GM18519 (cell line): Measurements from ENCODE around the gene TMCO4.

Source experiments
- ATAC-seq: cut with Tn5 transposase; IDR thresholded peaks from one replicate; pipeline ENCODE4 v1.9.1; 2021; ENCODE audit warnings: mild to moderate bottlenecking, moderate library complexity; ENCODE audit not compliant: unreplicated experiment, low FRiP score

TMCO4 gene

DNA sequence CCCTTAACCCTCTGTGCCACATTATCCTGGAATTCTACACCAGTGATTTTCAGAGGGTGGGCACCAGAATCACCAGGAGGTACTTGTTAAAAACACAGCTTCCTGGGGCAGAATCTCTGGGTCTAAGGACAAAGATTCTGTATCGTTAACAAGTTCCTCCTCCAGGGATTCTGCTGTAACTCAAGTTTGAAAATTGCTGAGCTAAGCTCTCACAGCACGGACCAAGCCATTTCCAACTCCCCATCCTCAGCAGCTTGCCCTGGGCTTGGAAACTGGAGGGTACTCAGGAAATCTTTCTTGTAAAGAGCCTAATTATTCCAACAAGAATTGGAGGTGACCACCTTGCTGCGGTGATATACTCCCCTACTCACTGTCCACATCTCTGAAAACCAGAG lies 48.8 kb downstream of the TMCO4 start:
- no peak for ATAC-seq

DNA sequence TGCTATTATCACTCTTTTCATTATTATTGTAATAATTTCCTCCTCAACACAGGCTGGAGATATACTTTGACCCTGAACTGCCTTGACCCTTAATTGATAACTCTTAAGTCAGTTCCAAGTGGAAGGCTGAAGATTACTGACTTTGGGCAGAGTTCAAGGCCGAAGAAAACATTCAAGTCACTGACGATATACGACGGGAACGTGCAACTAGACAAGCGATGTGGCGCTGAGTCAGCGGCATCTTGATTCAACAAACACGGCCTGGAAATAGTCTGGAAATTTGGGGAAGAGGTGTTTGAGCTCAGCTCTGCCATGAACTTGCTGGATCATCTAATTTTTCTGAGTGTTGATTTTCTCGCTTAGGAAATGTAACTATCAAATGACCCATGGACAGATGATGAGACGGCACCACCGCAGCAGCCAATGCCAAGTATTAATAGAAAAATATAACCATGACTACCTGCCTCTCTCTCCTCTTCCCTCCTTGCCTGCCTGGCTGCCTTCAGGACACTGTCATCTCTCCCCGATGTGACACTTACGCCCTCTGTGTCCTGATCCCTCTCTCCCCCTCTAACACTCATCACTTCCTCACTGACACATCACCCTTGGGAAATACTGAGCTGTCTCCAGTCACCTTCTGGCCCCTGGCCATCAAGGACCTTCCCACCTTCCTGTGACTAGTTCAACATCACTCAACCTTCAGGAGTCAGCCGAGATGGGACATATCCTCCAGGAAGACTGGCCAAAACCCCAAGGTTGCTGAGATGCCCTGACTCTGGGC lies 49.4 kb downstream of the TMCO4 start:
- ATAC-seq: no peak

DNA sequence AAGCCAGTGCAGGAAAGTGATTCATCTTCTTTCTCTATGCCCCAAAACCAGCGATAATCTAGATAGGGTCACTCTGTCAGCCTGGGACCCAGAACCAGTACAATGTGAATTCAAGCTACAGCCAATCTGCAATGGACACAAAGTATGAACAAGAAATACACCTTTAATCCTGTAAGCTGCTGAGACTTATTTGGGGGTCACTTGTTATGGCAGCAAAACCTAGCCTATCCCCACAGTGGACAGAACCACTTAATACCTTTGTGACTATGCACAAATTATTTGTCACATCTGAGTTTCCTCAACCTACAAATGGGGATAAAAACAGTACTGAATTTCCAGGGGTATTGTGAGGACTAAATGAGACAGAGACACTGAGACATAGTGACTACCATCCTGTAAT lies 50.0 kb downstream of the TMCO4 start:
- ATAC-seq: no peak

DNA sequence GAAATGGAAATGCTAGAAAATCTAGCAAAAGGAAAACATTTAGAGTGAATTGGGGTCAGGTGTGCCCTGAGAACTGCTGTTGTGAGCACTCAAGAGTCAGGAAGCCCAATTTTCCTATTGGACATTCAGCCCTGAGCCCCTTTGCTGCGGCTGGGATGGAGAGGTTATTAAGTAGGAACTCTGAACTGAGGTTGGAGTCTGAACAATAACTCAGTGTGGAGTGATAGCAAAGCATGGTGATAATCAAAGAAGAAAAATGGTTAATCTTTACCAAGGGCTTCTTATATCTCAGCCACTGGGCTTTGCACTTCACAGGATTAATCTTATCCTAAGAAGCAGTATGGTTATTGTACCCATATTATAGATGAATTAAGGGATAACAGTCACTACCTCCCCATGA lies 52.0 kb downstream of the TMCO4 start:
- ATAC-seq: no peak

DNA sequence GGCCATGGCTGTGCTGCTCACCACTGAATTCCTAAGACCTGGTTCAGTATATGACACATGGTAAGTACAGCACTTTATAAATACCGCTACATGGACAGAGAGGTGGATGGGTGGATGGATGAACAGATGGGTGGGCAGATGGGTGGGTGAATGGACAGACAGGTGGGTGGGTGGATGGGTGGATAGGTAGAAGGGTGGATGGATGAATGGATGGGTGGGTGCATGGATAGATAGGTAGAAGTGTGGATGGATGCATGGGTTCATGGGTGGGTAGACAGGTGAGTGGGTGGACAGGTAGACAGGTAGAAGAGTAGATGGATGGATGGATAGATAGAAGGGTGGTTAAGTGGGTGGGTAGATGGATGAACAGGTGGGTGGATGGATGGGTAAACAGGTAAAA lies 54.8 kb downstream of the TMCO4 start:
- no peak for ATAC-seq

DNA sequence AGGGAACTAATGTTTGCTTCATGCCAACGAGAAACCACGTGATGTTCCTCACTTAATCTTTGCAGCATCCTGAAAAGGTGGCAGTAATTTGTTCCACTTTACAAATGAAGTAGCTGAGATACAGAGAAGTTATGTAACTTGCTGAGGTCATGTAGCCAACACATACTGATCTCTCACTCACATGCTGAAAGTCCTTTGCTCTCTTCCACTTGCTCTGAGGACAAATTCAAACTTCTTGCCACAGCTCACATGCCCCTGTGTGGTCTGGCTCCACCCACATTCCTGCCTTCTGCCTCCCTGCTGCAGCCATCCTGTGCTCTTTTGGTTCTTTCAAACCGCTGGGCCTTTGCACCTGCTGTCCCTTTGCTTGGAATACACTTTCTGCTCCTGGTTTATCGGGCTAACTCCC lies 55.4 kb downstream of the TMCO4 start:
- no peak for ATAC-seq

DNA sequence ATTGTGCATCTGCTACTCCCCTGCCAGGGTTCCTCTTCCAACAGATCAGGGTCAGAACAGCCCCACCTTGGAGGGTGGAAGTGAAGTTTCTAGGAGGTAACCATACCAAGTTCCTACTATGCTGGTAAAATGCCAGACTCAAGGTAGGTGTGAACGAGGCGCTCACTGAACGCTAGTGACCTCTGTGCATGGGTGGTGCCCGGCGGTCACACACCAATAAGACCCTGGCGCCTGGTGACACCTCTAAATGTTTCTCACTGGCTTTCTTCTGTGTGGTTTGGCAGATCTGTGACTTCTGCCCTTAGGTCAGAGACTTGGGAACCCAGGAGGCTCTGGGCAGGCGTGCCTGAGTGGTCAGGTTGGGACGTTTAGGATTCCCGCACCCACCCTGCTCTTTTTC lies 55.9 kb downstream of the TMCO4 start:
- ATAC-seq: no peak

DNA sequence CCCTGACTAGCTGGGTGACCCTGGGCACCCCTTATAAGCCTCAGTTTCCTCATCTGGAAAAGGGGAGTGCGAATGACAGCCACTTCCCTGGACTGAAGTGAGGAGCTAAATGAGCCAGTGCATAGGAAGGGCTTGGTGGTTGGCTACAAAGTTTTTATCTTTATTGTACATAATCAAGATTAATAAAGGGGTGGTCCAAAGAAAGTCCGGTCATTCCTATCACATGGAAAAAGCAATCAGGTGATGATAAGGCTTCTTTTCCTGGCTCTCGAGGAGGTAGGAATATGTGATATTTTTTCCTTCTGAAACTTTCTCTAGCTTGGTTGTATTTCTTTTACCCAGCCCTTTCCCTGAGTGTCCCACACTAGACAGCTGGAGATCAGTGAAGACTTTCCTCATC lies 56.5 kb downstream of the TMCO4 start:
- no peak for ATAC-seq

DNA sequence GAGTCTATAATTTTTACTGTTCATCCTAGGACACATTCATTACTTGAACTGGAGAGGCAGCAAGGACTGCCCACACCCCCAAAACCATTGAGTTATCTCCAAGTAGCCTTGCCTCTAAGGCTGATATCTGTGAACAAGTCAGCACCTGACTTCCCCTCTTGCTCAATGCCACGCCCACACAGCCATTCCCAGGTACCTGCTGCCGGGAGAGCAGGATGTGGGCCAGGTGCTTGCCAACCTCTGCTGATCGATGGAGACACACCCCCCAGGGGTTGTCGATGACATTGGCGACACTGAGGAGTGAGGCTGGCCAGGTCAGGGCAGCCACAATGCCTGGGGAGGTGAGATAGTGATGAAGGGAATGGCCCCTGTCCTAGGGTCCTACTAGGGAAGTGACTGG lies 60.1 kb downstream of the TMCO4 start:
- ATAC-seq: no peak

DNA sequence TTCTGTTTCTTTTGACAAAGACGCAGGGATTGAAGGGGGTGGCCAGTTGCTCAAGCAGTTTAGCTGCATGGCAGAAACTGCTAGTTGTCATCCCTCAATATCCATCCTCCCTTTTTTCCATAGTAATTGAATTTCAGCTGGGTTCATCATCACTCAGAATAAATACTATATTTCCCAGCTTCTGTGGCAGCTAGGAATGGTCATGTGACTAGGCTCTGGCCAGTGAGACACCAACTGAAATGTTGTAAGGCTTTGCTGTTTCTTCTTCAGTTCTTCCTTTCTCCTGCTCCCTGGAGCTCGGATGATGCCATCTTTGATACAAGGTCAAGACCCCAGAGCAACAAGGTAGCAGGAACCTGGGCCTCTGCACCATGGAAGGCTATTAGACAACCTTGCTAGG lies 61.0 kb downstream of the TMCO4 start:
- ATAC-seq: no peak

DNA sequence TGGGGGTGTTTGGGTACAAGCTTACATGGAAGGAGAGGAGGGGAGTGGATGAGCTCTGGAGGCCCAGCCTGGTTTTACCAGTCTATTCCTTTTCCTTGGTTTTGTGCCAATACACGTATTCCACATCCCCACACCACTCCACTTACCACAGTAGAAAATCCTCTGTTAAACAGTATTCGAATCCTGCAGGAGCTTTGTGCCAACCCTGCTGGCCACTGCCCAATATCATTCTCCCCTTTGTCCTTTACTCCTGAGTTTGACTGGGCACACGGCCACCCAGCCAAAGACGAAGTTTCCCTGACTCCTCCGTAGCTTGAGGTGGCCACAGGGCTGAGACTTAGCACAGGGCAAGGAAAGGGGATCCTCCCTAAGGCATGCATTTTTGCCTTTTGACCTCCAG lies 61.6 kb downstream of the TMCO4 start:
- ATAC-seq: no peak

DNA sequence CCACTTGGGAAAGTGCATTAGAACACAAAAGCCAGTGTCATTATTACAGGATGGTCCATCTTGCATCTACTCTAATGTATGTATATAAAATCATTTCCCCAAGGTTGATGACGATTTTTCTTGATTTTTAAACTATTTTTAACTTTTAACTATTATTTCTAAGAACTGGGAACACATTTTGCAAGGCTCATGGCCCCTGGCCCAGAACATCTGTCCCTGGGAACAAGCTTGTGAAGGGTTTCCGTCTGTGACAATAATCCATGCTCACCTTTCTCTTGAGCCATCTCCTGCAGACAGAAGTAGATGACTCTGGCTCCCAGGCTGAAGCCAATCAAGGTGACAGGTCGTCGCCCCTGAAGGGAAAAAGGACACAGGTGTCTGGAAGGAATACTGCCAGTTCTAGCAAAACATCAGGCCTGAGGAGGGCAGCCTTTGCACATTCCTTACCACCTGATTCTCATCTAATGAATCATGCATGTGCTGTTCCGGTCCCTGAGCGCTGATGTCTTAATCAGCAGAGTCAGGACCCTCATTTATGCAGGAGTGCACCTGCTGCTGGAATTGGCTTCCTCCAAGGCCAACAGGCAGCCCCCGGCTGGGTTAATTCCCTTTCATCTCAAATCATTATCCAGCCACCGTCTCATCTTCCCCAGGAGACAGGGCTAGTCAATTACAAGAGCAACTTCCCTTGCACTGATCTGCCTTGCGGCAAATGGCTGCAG lies 62.5 kb downstream of the TMCO4 start:
- no peak for ATAC-seq

DNA sequence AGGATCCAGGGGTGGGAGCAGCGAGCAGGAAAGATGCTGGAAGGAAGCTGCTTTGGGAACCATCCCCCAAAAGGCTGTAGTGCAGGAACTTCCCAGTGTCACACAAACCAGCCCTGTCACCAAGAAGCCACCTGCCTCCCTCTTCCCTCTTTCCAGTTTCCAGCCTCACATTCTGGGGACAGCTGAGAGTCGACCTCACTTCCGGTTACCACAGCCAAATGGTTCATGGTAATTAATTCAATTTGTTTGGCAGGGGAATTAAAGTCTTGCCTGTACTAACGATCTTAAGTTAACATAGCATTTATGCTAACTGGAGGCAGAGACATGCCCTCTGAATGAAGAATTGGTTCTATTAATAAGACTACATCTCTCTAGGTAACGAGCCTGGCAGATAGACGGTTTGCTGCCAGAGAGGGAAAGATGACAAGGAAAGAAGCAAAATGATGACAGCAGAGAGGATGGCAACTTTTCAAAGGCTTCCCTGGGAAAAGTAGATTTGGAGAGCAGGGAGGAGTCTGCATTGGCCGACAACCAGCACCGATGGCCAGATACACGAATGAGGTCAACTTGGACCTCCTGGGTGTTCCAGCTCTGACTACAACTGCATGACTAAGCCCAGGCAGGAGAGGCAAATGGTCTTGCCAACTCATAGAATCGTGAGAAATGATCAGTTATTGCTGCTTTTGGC lies 64.1 kb downstream of the TMCO4 start:
- ATAC-seq: no peak

DNA sequence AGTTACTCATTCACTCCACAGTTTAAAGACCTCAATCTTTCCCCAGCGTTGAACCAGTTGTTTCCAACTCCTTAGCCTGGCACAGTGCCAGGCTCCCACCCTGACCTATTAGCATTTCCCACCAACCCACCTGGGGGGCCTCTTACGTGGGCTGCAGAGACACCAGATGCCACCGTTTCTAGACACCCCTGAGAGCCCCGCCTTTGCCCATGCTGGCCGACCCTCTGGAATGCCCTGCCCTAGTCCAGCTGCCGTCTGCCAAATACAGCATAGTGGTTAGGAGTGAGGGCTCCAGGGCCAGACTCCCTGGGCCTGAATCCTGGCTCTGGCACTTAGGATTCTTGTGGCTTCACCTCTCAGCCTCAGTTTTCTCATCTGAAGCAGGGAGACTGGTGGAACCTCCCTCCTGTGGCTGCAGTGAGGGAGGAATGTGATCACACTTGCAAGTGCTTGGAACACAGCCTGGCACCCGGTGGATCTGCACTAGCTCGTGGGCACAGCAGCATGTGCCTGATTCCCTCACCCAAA lies 65.2 kb downstream of the TMCO4 start:
- ATAC-seq: no peak

DNA sequence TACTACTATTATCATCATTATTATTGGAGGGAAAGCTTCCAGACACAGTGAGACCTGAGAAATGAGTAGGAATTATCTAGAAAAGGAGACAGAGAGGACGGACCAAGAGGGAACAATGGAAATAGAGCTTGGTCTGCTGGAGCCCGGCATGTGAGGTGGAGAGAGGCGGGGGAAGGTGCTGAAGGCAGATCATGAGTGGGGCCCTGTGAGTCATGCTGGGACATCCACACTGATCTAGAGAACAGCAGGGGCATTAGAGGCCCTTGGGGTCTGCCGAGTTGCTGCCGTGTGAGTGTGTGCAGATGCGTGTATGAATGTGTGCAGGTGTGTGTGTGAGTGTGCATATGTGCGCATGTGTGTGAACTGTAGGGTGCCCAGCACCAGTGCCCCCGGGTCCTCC lies 65.7 kb downstream of the TMCO4 start:
- no peak for ATAC-seq

DNA sequence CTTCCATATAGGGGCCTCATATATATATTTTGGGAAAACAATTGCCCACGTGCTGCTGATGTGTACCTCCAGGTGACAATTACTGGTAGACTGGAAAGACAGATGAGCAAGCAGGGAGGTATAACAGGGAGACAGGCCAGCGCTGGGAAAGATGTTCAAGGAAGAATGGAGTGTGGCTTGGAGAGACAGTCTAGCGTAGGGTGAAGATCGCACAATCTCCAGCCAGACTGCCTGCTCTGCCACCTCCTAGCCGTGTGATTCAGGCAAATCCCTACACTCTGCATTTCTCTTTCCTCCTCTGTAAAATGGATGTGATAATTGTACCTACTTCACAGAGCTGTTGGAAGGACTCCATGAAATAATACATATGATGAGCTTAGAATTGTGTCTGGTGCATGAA lies 66.1 kb downstream of the TMCO4 start:
- no peak for ATAC-seq

DNA sequence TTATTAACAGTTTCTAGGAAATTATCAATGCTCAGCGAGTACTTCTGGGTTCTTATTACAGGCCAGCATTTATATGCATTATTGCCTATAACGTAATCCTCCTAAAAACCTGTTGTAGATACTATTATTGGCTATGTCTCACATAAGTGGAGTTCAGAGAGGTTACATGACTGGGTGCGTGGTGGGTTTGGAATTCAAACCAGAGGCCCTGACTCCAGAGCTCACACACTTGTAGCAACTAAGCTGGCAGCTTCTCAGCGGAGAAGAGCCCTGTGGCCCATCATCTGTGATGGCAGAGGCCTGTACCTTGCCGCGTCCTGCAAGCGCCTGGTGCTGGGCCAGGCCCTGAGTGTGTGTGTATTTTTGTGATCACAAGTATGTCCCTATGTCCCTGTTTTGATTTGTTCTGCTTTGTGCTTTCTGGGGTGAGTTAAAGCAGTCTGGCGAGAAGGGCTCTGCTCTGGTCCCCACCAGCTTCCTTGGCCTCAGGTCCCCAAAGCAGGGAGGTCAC lies 68.3 kb downstream of the TMCO4 start:
- no peak for ATAC-seq

DNA sequence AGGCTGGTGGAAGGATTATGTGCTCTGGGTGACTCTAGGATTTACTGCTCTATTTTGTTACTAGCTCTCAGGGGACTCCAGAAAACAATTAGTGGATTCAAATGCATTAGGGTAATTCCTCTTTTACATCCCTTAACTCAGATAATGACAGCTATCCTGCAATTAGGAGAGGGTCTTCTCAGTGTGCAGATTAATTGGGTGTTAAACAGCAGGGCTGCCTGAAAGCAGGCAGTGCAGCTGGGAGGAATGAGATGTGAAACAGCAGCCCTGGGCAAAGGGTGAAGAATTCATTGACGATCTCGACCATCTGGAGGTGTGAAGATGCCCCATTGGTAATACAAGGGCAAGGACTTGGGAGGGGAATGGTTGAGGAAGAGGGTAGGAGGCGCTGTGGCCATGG lies 68.9 kb downstream of the TMCO4 start:
- ATAC-seq: no peak

DNA sequence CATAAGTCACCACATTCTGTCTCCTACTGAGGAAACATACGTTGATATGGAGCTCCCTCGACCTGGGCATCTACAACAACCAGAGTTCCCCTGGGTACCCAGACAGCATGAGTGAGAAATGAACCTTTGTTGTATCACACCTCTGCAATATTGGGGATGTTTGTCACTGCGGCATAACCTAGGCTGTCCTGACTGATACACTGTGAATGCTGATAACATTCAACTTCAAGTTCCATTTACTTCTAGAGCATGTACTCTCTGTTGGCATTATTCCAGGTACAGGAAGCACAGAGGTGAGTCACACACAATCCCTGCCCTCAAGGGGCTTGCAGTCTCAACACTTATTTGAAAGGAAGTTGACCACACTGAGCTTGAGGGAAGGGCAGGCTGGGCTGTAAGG lies 69.5 kb downstream of the TMCO4 start:
- no peak for ATAC-seq

DNA sequence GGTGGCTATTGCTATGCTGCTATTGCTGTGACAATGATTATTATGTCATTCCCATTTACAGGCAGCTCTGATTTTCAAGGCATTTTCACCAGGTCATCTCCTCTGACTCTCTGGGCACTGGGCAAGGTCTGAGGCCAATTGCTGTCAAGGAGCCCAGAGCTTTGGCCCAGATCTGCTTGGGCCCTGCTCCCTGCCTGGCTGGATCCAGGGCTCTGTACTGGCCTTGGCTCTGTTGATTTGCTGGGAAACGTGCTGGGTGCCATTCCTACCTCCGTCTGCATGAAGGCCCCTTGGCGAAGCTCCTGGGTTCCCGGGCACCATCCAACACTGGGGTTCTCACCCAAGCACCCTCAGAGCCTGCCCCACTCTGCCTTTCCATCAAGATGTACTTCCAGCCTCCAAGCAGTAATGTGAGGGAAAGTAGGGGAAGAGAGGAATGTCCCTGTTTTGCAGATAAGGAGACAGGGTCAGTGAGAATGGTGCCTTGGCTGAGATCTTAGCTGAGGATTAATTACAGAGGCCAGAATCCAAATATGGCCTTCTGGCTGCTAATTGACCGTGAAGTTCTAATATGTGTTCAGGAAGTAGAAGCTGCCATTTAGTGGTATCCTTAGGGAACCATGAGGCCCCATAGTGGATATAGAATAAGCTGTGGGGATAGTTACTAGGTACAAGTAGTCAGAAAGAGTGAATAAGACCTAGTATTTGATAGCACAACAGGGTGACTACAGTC lies 71.1 kb downstream of the TMCO4 start:
- no peak for ATAC-seq

DNA sequence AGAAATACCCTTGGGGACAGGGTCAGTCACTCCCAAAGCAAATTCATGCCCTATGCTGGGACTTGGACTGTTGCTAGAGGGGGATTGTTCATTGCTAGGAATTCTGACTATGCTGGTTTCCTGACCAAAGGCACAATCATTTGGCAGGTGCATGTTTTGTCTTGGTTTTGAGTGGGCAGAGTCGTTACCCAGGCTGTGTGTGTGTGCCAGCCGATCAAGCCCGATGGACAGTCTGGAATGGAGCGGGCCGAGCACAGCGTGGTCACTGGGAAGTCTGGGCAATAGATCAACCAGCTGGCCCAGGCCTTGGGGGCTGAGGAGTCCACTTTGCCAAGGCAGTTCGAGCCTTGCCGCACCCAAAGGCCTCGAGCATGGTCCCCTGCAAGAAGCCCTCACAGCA lies 74.1 kb downstream of the TMCO4 start:
- no peak for ATAC-seq
